BE2C (cell line): ENCODE data around the gene GLUD1.
A peak's percentile ranks its signal among the peaks of the same experiment; 100 is the strongest.
"Not testable (repeated sequence)": the region's sequence is repeated elsewhere in the genome, so short reads cannot be mapped to it uniquely, and the experiment has no call there.

Source experiments
- DNase-seq: peaks from one replicate; pipeline ENCODE4 v3.0.0-alpha.2; 2020
- H3K27me3 ChIP-seq: fragments of 250-450 bp; sonication (Bioruptor Pico); 2 replicates; pipeline ENCODE4 v1.5.1; 2020; ENCODE audit warnings: mild to moderate bottlenecking
- H3K36me3 ChIP-seq: fragments of 250-450 bp; sonication (Bioruptor Pico); 2 replicates; pipeline ENCODE4 v1.5.1; 2020; ENCODE audit warnings: mild to moderate bottlenecking
- H3K4me1 ChIP-seq: fragments of 250-450 bp; sonication (Bioruptor Pico); 2 replicates; pipeline ENCODE4 v1.5.1; 2020
- H3K4me3 ChIP-seq: 2 replicates; pipeline ENCODE4 v1.5.1; 2011; ENCODE audit warnings: low read depth, low read length
- H3K9me3 ChIP-seq: fragments of 250-450 bp; sonication (Bioruptor Pico); 2 replicates; pipeline ENCODE4 v1.5.1; 2020
- TF ChIP-seq, protein P1 (sequence below): IDR thresholded peaks from 2 replicates; pipeline ENCODE4 v1.5.1; 2012; ENCODE audit warnings: mild to moderate bottlenecking, low read depth, low read length

The GLUD1 gene

DNA sequence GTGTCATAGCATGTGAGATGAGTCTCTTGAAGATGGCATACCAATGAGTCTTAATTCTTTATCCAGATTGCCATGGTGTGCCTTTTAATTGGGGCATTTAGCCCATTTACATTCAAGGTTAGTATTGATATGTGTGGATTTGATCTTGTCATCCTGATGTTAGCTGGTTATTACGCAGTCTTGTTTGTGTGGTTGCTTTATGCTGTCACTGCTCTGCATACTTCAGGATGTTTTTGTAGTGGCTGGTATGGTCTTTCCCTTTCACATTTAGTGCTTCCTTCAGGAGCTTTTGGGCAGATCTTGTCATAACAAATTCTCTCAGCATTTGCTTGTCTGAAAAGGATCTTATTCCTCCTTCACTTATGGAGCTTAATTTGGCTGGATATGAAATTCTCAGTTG is 58.0 kb downstream of the GLUD1 start:
- H3K27me3 ChIP-seq: no peaks in the 10 kb centered on the region
- H3K36me3 ChIP-seq: no peaks in the 10 kb centered on the region
- no peaks in the 10 kb centered on the region for H3K9me3 ChIP-seq
- no peak for DNase-seq
- H3K4me3 ChIP-seq: no peak overlapping the region
- no peaks in the 10 kb centered on the region for H3K4me1 ChIP-seq
- TF ChIP-seq, protein P1, sequence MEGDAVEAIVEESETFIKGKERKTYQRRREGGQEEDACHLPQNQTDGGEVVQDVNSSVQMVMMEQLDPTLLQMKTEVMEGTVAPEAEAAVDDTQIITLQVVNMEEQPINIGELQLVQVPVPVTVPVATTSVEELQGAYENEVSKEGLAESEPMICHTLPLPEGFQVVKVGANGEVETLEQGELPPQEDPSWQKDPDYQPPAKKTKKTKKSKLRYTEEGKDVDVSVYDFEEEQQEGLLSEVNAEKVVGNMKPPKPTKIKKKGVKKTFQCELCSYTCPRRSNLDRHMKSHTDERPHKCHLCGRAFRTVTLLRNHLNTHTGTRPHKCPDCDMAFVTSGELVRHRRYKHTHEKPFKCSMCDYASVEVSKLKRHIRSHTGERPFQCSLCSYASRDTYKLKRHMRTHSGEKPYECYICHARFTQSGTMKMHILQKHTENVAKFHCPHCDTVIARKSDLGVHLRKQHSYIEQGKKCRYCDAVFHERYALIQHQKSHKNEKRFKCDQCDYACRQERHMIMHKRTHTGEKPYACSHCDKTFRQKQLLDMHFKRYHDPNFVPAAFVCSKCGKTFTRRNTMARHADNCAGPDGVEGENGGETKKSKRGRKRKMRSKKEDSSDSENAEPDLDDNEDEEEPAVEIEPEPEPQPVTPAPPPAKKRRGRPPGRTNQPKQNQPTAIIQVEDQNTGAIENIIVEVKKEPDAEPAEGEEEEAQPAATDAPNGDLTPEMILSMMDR: no peak

DNA sequence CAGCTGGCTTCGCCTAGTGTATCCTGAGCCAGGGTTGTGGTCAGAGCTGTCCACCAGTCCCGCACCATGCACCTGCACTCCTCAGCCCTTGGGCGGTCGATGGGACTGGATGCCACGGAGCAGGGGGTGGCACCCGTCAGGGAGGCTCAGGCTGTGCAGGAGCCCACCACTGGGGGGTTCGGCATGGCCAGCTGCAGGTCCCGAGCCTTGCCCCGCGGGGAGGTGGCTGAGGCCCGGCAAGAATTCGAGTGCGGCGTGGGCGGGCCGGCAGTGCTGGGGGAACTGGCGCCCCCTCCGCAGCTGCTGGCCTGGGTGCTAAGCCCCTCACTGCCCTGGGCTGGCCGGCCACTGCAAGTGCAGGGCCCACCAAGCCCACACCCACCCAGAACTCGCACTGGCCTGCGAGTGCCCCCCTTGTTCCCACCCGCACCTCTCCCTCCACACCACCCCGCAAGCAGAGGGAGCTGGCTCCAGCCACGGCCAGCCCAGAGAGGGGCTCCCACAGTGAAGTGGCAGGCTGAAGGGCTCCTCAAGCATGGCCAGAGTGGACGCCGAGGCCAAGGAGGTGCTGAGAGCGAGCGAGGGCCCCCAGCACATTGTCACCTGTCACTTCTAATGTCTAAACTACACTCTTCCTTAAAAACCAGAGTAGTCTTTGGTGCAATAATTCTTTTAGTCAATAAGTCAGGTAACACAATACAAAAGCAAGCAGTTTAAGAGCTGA is 63.6 kb downstream of the GLUD1 start:
- Histone ChIP-seq H3K9me3 (no peaks in the 10 kb centered on the region; the same call in none of the 2 replicates), H3K4me1 (no peaks in the 10 kb centered on the region), H3K36me3 (no peaks in the 10 kb centered on the region), H3K27me3 (no peaks in the 10 kb centered on the region), H3K4me3 (no peak overlapping the region)
- TF ChIP-seq, protein P1: no peak
- DNase-seq: no peak

DNA sequence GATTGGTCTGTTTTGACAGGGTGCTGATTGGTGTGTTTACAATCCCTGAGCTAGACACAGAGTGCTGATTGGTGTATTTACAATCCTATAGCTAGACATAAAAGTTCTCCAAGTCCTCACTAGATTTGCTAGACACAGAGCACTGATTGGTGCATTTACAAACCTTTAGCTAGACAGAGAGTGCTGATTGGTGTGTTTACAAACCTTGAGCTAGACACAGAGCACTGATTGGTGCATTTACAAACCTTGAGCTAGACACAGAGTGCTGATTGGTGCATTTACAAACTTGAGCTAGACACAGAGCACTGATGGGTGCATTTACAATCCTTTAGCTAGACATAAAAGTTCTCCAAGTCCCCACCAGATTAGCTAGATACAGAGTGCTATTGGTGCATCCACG is 64.2 kb downstream of the GLUD1 start:
- DNase-seq, H3K9me3 ChIP-seq, H3K36me3 ChIP-seq, H3K4me1 ChIP-seq, H3K27me3 ChIP-seq, H3K4me3 ChIP-seq: not testable (repeated sequence)

DNA sequence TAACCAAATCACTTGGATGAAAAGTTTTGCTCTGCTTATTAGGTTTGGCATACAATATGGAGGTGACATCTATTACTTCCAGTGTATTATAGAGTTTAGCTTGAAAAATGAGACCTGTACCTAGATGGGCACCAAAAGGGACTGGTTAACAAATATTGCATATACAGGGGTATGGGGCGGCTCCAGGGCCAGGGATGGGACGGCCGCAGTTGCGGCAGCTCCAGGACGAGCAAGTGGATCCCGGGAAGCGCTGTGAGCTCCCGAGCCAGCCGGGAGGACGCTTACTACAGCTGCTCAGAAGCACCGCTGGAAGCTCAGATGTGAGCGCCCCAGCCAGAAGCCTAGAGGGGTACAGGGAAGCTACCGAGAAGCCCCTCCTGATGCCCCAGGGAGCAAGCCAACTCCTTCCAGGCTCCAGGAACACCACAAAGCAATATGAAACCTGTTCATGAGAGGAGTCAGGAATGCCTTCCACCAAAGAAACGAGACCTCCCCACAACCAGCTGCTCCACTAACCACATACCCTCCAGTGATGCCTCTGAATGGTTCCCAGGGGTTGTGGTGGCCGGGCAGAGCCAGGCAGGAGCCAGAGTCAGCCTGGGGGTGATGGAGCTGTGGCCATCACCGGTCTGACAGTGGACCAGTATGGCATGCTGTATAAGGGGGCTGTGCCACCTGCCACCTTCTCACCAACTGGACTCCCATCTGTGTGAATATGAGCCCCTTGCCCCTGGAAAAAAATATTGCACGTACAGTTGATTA is 67.7 kb downstream of the GLUD1 start:
- not testable (repeated sequence) for DNase-seq, H3K27me3 ChIP-seq, H3K9me3 ChIP-seq, H3K4me1 ChIP-seq, H3K36me3 ChIP-seq, H3K4me3 ChIP-seq

DNA sequence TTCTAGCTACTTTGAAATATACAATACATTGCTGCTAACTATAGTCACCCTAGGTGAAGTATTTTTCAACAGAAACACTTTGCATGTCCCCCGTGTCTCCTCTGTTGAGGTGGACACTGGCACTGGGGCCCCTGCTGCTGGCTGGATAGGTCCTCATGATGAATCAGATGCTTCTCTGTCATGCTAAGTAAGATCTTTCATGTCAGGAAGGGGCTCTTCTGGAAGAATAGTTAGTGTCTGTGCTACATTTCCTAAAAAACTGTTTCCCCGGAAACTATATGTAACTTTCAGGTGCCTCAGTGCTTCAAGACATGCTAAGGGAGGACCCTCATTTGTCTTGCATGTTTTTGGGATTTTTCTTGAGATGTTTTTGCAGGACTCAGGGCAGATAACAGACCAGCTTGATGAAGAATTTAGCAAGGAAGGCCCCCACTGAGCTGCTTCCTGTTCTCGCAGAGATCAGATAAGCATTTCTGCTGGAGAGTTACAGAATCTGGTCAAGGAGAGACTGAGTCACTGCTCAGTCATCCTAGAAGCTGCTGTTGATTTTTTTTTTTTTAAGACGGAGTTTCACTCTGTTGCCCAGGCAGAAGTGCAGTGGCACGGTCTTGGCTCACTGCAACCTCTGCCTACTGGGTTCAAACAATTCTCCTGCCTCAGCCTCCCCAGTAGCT is 69.2 kb downstream of the GLUD1 start:
- DNase-seq, H3K36me3 ChIP-seq, H3K4me3 ChIP-seq, H3K9me3 ChIP-seq, H3K4me1 ChIP-seq, H3K27me3 ChIP-seq: not testable (repeated sequence)

DNA sequence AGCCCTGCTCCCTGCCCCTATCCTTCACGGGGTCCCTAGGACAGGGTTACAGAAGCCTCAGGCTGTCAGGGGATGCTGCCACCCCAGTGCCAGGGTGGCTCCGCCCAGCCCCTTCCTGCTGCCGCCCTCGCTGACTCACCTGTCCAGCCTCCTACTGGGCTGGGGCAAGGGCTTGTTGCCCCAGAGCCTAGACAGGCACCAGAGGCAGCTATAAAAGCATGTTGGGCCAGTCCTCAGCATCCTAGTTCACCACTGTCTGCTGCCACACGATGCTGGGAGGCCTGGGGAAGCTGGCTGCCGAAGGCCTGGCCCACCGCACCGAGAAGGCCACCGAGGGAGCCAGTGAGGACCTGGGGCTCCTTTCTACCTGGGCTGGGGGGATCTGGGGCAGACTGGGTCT is 74.6 kb downstream of the GLUD1 start, which contains the start of gene FAM25A:
TSS of gene FAM25A (plus strand) at position 239 of the 400 bp plus-strand sequence. CDS start at position 270, 31 bp downstream.
- DNase-seq: not testable (repeated sequence)

DNA sequence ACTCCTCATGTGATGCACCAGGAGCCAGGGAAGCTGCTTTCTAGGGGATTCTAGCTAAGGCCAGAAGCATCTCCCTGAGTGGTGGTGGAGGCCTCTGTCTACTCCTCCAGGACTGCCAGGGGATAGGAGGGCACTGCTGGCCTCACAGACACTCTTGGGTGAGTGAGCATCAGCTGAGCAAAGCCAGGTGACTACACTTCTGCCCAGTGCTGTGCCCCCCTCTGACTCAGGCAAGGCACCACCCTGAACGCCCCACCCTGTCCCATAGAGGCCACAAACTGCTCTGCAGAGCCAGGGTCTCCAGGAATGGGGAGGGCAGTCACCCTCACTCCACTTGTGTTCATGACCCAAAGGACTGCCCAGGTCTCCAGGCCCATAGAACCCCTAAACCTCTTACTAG is 75.1 kb downstream of the GLUD1 start:
- H3K4me3 ChIP-seq, DNase-seq, H3K36me3 ChIP-seq, H3K9me3 ChIP-seq, H3K27me3 ChIP-seq, H3K4me1 ChIP-seq: not testable (repeated sequence)

More for the DNA sequence above, 74.6 kb downstream of the GLUD1 start, which contains the start of gene FAM25A:
- H3K4me1 ChIP-seq, H3K9me3 ChIP-seq, H3K36me3 ChIP-seq, H3K27me3 ChIP-seq, H3K4me3 ChIP-seq: not testable (repeated sequence)

DNA sequence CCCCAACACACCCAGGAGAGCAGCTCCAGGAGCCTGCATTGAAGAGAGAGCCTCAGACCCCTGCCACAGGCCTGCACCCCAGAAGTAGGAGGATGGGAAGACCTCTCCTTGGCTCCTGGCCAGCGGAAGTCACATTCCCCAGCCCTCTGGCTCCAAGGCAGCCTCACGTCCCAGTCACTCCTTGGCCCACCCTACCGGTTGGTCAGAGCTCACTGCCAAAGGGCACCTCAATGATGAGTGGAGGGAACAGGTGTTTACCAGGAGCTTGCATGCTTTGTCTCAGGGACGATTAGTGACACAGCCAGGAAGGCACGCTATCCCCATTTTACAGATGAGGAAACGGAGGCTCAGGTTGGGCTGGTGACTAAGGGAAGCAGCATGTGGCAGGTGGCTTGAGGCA is 75.6 kb downstream of the GLUD1 start:
- not testable (repeated sequence) for H3K4me1 ChIP-seq, H3K9me3 ChIP-seq, H3K36me3 ChIP-seq, H3K4me3 ChIP-seq, H3K27me3 ChIP-seq, DNase-seq

DNA sequence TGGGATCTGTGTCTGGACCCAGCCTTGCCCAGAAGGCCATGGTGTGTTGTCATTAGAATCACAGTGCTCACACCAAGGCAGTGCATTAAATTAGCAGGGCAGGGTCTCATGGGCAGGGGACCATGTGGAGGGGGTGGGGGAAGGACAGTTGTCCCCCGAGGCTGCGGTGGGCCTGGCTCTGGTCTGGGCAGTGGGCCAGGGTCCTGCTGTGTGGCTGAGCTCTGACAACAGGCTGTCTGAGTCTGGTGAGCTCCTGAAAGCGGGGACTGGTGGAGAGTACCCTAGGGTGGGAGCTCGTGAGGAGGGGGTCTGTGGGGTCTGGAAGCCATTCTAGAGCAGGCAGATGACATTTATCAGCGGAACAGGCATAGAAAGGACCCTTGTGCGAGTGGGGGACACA is 76.5 kb downstream of the GLUD1 start:
- not testable (repeated sequence) for H3K4me3 ChIP-seq, H3K4me1 ChIP-seq, H3K9me3 ChIP-seq, H3K27me3 ChIP-seq, H3K36me3 ChIP-seq
- DNase-seq: peak; percentile 85

DNA sequence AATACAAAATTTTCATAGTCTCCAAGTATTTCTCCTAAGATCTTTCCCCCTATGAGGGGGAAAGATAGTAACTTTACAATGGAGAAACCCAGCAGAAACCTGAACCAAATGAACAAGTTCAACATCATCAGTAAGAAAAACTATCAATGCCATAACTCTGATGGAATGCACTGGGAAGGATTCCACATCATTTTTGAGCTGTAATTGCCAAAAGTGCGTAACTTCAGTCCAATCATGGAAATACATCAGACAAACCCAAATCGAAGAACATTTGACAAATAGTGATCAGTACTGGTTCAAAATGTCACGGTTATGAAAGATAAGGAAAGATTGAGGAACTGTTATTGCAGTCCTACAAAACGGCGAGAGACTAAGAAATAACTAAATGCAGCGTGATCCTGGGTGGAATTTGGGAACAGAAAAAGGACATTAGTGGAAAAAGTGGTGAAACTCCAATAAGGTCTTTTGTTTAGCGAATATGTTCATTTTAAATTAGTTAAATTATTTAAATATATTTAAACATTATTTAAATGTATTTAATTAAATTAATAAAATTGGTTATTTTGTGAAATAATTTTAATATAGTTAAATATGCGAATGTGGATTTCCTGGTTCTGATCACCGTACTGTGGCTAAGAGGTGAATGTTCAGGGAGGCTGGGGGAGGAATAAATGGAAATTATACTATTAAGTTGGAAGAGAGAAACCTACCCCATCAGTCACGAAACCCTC is 79.5 kb downstream of the GLUD1 start:
- not testable (repeated sequence) for H3K27me3 ChIP-seq, H3K9me3 ChIP-seq, DNase-seq, H3K4me3 ChIP-seq, H3K36me3 ChIP-seq, H3K4me1 ChIP-seq

DNA sequence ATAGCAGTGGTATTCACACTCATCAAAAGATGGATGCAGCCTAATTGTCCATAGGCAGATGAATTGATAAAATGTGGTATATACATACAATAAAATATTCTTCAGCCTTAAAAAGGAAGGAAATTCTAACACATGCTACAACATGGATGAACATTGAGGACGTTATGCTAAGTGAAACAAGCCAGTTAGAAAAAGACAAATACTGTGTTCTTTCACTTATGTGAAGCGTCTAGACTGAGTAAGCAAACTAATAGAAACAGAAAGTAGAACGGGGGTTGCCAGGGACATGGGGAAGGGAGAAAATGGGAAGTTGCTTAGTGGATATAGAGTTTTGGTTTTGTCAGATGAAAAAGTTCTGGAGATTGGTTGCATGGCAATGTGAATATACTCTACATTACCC is 81.1 kb downstream of the GLUD1 start:
- H3K36me3 ChIP-seq, DNase-seq, H3K27me3 ChIP-seq, H3K4me1 ChIP-seq, H3K9me3 ChIP-seq, H3K4me3 ChIP-seq: not testable (repeated sequence)

DNA sequence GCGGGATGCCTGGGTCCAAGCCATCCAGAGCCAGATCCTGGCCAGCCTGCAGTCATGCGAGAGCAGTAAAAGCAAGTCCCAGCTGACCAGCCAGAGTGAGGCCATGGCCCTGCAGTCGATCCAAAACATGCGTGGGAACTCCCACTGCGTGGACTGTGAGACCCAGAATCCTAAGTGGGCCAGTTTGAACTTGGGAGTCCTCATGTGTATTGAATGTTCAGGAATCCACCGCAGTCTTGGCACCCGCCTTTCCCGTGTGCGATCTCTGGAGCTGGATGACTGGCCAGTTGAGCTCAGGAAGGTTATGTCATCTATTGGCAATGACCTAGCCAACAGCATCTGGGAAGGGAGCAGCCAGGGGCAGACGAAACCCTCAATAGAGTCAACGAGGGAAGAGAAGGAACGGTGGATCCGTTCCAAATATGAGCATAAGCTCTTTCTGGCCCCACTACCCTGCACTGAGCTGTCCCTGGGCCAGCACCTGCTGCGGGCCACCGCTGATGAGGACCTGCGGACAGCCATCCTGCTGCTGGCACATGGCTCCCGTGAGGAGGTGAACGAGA is 85.4 kb downstream of the GLUD1 start:
- H3K9me3 ChIP-seq, H3K36me3 ChIP-seq, H3K4me1 ChIP-seq, DNase-seq, H3K27me3 ChIP-seq, H3K4me3 ChIP-seq: not testable (repeated sequence)

DNA sequence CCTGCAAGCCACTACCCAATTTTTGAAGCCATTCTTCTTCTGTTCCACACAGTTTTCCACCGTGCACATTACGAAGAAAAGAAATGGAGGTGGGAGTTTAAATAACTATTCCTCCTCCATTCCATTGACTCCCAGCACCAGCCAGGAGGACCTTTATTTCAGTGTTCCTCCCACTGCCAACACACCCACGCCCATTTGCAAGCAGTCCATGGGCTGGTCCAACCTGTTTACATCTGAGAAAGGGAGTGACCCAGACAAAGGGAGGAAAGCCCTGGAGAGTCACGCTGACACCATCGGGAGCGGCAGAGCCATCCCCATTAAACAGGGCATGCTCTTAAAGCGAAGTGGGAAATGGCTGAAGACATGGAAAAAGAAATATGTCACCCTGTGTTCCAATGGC is 86.3 kb downstream of the GLUD1 start:
- DNase-seq: not testable (repeated sequence)

More for the DNA sequence above, 86.3 kb downstream of the GLUD1 start:
- not testable (repeated sequence) for H3K4me1 ChIP-seq, H3K36me3 ChIP-seq, H3K27me3 ChIP-seq, H3K4me3 ChIP-seq, H3K9me3 ChIP-seq
